ENCODE data around the gene ALB. TPM values are rescaled to one million over a fixed set of nuclear protein-coding genes. Genes with fewer than 3 reads are reported as not detected.

ALB gene
- total RNA-seq, 1 donor, result not detected

DNA sequence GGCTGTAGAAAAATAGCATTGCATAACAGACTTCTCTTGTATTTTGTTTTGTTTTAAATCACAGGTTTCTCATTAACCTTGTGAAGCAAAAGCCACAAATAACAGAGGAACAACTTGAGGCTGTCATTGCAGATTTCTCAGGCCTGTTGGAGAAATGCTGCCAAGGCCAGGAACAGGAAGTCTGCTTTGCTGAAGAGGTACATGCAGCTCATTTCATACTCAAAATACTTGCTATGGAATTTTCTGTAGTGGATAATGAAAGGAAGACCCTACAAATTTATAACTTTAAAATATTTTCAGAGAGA lies 49.6 kb downstream of the ALB start:
- peak; percentile 12 for DNase-seq (ENCODE audit: low read depth)
- H3K4me3 ChIP-seq (ENCODE audit: low read depth, low read length), result no peak overlapping the region
- TF ChIP-seq, protein P1, sequence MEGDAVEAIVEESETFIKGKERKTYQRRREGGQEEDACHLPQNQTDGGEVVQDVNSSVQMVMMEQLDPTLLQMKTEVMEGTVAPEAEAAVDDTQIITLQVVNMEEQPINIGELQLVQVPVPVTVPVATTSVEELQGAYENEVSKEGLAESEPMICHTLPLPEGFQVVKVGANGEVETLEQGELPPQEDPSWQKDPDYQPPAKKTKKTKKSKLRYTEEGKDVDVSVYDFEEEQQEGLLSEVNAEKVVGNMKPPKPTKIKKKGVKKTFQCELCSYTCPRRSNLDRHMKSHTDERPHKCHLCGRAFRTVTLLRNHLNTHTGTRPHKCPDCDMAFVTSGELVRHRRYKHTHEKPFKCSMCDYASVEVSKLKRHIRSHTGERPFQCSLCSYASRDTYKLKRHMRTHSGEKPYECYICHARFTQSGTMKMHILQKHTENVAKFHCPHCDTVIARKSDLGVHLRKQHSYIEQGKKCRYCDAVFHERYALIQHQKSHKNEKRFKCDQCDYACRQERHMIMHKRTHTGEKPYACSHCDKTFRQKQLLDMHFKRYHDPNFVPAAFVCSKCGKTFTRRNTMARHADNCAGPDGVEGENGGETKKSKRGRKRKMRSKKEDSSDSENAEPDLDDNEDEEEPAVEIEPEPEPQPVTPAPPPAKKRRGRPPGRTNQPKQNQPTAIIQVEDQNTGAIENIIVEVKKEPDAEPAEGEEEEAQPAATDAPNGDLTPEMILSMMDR (IDR thresholded peaks at IDR 0.05; ENCODE audit: insufficient read depth, low read depth, low read length), result no peak

GRCh38 chr4:73454920-73455319 lies 50.8 kb downstream of the ALB start:
- no peak for DNase-seq (ENCODE audit: low read depth)
- no peak overlapping the region for H3K4me3 ChIP-seq (ENCODE audit: low read depth, low read length)
- TF ChIP-seq, protein P1 (IDR thresholded peaks at IDR 0.05; ENCODE audit: insufficient read depth, low read depth, low read length), result no peak

DNA sequence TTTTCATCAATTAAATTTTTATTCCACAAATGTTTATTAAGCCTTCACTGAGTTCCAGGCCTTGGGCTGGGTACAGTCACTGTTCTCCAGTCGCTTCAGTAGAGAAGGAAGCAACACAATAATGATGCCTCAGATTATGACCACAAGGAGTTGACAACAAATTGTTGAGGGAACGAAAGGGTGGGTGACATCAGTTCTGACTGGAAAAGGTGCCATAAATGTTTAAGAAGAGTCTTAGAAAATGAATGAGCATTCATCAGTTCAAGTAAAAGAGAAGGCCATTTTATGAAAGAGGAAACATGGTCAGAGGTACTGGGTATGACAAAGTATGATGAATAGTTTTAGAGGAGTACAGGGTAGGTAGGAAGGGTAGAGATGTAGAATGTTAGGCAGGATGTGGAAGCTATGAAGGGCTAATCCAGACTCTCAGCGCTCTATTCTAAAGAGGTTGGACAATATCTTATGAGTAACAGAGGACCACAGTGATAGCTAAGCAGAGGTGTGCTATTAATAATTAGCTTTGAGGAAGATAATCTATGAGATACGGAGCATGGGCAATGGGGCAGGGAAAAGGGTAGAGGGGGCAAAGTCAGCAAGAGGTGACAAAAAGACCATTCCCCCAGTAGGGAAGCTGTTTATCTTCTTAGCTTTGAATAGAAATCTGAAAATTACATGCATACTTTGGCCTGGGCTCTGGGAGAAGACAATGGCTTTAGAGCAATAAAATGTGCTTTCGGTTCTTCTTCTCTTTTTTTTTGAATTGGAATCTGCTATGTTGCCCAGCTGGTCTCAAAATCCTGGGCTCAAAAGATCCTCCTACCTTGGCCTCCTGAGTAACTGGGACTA lies 52.3 kb downstream of the ALB start:
- TF ChIP-seq, protein P1 (IDR thresholded peaks at IDR 0.05; ENCODE audit: insufficient read depth, low read depth, low read length), result no peak
- no peak for DNase-seq (ENCODE audit: low read depth)
- no peak overlapping the region for H3K4me3 ChIP-seq (ENCODE audit: low read depth, low read length)

DNA sequence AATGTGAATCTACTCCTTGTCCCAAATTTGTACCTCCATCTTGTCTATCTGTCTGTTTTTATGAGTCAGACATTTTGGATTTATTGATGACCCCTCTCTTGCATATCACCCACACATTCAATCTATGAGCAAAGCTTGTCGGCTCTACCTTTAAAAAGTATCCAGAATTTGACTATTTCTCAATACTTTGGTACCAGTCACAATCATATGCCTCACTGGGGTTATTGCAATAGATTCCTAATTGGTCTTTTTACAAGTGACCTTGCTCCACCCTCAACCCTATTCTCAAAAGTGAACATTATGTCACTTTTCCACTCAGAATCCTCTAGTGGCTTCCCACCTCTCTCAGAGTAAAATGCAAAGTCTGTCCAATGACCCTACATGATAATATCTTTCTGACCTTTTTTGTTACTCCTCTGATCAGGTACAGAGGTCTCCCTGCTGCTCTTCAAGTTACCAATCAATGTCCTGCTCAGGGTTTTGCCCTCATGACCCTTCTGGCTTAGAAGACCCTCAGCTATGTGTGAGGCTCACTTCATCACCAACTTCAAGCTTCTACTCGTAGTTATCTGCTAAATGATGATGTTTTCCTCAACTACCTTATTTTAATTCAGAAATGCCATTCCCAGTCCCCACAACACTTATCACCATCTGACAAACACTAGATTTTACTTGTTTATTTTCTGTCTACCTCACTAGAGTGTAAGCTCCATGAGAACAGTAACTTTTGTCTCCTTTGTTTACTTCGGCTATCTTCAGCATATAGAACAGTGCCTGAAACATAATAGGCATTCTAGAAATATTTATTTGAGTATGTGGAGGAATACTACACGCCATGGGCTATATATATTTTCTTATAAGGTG lies 54.3 kb downstream of the ALB start:
- TF ChIP-seq, protein P1 (IDR thresholded peaks at IDR 0.05; ENCODE audit: insufficient read depth, low read depth, low read length), result no peak
- DNase-seq (ENCODE audit: low read depth), result no peak
- H3K4me3 ChIP-seq (ENCODE audit: low read depth, low read length), result no peak overlapping the region

- no peak for DNase-seq (ENCODE audit: low read depth)
- H3K4me3 ChIP-seq (ENCODE audit: low read depth, low read length), result no peak overlapping the region
- TF ChIP-seq, protein P1 (IDR thresholded peaks at IDR 0.05; ENCODE audit: insufficient read depth, low read depth, low read length), result no peak
Measured at GRCh38 chr4:73459048-73459421, 54.9 kb downstream of the ALB start.

DNA sequence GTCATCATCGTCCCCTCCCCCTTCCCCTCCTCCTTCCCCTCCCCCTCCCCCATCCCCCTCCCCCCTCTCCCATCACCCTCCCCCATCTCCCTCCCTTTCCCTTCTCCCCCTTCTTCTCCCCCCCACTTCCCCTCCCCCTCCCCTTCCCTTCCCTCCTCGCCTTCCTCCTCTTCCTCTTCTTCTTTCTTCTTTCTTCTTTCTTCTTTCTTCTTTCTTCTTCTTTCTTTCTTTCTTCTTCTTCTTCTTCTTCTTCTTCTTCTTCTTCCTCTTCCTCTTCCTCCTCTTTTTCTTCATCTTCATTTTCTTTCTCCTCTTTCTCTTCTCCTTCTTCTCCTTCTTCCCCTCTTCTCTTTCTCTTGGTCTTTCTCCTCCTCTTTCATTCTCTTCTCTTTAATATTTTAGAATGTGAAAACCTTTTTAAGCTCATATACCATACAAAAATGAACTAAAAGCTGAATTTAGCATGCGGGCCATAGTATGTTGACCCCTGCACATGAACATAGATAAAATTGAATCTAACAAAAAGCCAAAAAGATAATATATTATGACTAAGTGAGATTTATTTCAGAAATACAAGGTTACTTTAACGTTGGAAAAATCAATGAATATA lies 56.9 kb downstream of the ALB start:
- DNase-seq (ENCODE audit: low read depth), result no peak
- H3K4me3 ChIP-seq (ENCODE audit: low read depth, low read length), result no peak overlapping the region
- TF ChIP-seq, protein P1 (IDR thresholded peaks at IDR 0.05; ENCODE audit: insufficient read depth, low read depth, low read length), result no peak
